HCT116 (cell line): Measurements from ENCODE around the gene ZNF83. TPM values are rescaled to one million over a fixed set of nuclear protein-coding genes. Genes with fewer than 3 reads are reported as not detected.

Experiments used
- ATAC-seq: fragments of 200-7000 bp; cut with Tn5 transposase; 2 replicates; pipeline ENCODE4 v1.9.1; 2020; ENCODE audit warnings: mild to moderate bottlenecking, moderate library complexity
- BruUV-seq: library from RNA; stranded (reverse); fragments of 400-500 nt; replicated peaks from 2 replicates; lab custom pipeline; 2021; lab: Mats Ljungman, UMichigan
- CTCF ChIA-PET: fragments of 300-600 bp; sonication (Branson Sonifier 250); formaldehyde crosslinking; loops from one replicate; lab custom pipeline; 2021; ENCODE audit warnings: antibody characterized with exemption; lab: Charles Lee
- POLR2A ChIA-PET: fragments of 300-600, 350-600 bp; sonication (Branson Sonifier 250); formaldehyde crosslinking; loops from one replicate; lab custom pipeline; 2021; ENCODE audit warnings: antibody characterized with exemption; lab: Charles Lee
- RAD21 ChIA-PET, 2 experiments: fragments of 300-600 bp; sonication (Branson Sonifier 250); formaldehyde crosslinking; loops; one replicate each; lab custom pipeline; 2023; ENCODE audit warnings: low total read pairs in 2 of 2; ENCODE audit not compliant: uncharacterized antibody in 2 of 2, unreplicated experiment in 2 of 2, low non-redundant PET in 1 of 2; lab: Charles Lee
- DNase-seq: peaks from one replicate; pipeline ENCODE4 v3.0.0-alpha.2; 2010; ENCODE audit warnings: low read depth, low spot score
- H2AFZ ChIP-seq: fragments of 200-600 bp; shearing (Covaris generic), sonication (generic); 2 replicates; pipeline ENCODE4 v1.6.1; 2017; ENCODE audit warnings: low read depth, mixed run types, mixed read lengths, antibody characterized with exemption, low read length; ENCODE audit not compliant: poor library complexity, severe bottlenecking
- H3K27ac ChIP-seq: 2 replicates; pipeline ENCODE4 v1.5.1; 2012; ENCODE audit warnings: low read depth, low read length
- H3K27me3 ChIP-seq: fragments of 200-600 bp; sonication (generic); 2 replicates; pipeline ENCODE4 v1.6.1; 2016; ENCODE audit warnings: mixed run types, low read length, mixed read lengths; ENCODE audit not compliant: insufficient read depth
- H3K36me3 ChIP-seq, 2 experiments: fragments of 200-500 bp in 1 of 2; fragments of 200-600 bp in 1 of 2; sonication (Bioruptor generic) in 1 of 2; sonication (generic) in 1 of 2; 2 replicates each; pipeline versions ENCODE4 v1.5.1 to v1.6.1; 2014 to 2016; ENCODE audit warnings: low read length in 2 of 2, inconsistent platforms in 1 of 2, mixed read lengths in 1 of 2, mixed run types in 1 of 2; ENCODE audit not compliant: insufficient read depth in 2 of 2, control insufficient read depth in 1 of 2
- H3K4me1 ChIP-seq, 2 experiments: fragments of 200-600 bp in 1 of 2; sonication (generic) in 1 of 2; 2 replicates each; pipeline versions ENCODE4 v1.5.1 to v1.6.1; 2012 to 2017; ENCODE audit warnings: low read length in 2 of 2, inconsistent platforms in 1 of 2, mild to moderate bottlenecking in 1 of 2, mixed read lengths in 1 of 2, mixed run types in 1 of 2, moderate library complexity in 1 of 2; ENCODE audit not compliant: insufficient read depth in 2 of 2, control insufficient read depth in 1 of 2
- H3K4me2 ChIP-seq: fragments of 200-600 bp; sonication (generic); 2 replicates; pipeline ENCODE4 v1.6.1; 2017; ENCODE audit warnings: mixed run types, low read length, mixed read lengths
- H3K4me3 ChIP-seq, 2 experiments: fragments of 200-600 bp in 1 of 2; sonication (generic) in 1 of 2; replicated peaks in 1 of 2; 2 replicates each; pipeline ENCODE4 v1.5.1; 2011 to 2016; ENCODE audit warnings: low read length in 2 of 2, control low read depth in 1 of 2, low read depth in 1 of 2, mild to moderate bottlenecking in 1 of 2, mixed read lengths in 1 of 2, mixed run types in 1 of 2
- H3K79me2 ChIP-seq: fragments of 200-600 bp; sonication (generic); 2 replicates; pipeline ENCODE4 v1.6.1; 2017; ENCODE audit warnings: mild to moderate bottlenecking, mixed run types, low read length, moderate library complexity, mixed read lengths; ENCODE audit not compliant: insufficient read depth
- H3K9ac ChIP-seq: fragments of 200-600 bp; sonication (generic); 2 replicates; pipeline ENCODE4 v1.6.1; 2016; ENCODE audit warnings: low read length, mixed read lengths
- H3K9me2 ChIP-seq: fragments of 200-600 bp; sonication (generic), shearing (Covaris generic); 2 replicates; pipeline ENCODE4 v1.6.1; 2017; ENCODE audit warnings: mixed run types, mild to moderate bottlenecking, moderate library complexity; ENCODE audit not compliant: insufficient read depth
- H3K9me3 ChIP-seq, 2 experiments: fragments of 200-500 bp in 1 of 2; fragments of 200-600 bp in 1 of 2; sonication (Bioruptor generic) in 1 of 2; sonication (generic) in 1 of 2; 2 replicates each; pipeline ENCODE4 v1.6.1; 2014 to 2017; ENCODE audit warnings: low read length in 2 of 2, mixed read lengths in 2 of 2, inconsistent platforms in 1 of 2, low read depth in 1 of 2, mild to moderate bottlenecking in 1 of 2, mixed run types in 1 of 2, moderate library complexity in 1 of 2; ENCODE audit not compliant: control insufficient read depth in 1 of 2, insufficient read depth in 1 of 2
- H4K20me1 ChIP-seq: fragments of 200-600 bp; sonication (generic), shearing (Covaris generic); 2 replicates; pipeline ENCODE4 v1.6.1; 2017; ENCODE audit warnings: mixed run types, mild to moderate bottlenecking, moderate library complexity; ENCODE audit not compliant: insufficient read depth
- ATF3 ChIP-seq: IDR thresholded peaks from 2 replicates; pipeline ENCODE4 v1.6.1; 2012
- CBX3 ChIP-seq: IDR thresholded peaks from 2 replicates; pipeline ENCODE4 v1.6.1; 2012; ENCODE audit warnings: low read depth
- CEBPB ChIP-seq: IDR thresholded peaks from 2 replicates; pipeline ENCODE4 v1.6.1; 2012; ENCODE audit warnings: low read depth
- CTCF ChIP-seq, 3 experiments: fragments of 200-600 bp in 1 of 3; sonication (generic) in 1 of 3; IDR thresholded peaks in 2 of 3; conservative IDR thresholded peaks in 1 of 3; 2 replicates each; pipeline ENCODE4 v1.5.1; 2012 to 2017; ENCODE audit warnings: low read depth in 2 of 3, low read length in 2 of 3, antibody characterized with exemption in 1 of 3, borderline replicate concordance in 1 of 3, control low read depth in 1 of 3, mild to moderate bottlenecking in 1 of 3, mixed read lengths in 1 of 3, mixed run types in 1 of 3, moderate library complexity in 1 of 3; ENCODE audit not compliant: insufficient read depth in 1 of 3
- EGR1 ChIP-seq: IDR thresholded peaks from 2 replicates; pipeline ENCODE4 v1.6.1; 2012; ENCODE audit warnings: low read depth
- ELF1 ChIP-seq: IDR thresholded peaks from 2 replicates; pipeline ENCODE4 v1.6.1; 2012; ENCODE audit warnings: low read depth, borderline replicate concordance
- EZH2 ChIP-seq: fragments of 200-600 bp; sonication (generic); IDR thresholded peaks from 2 replicates; pipeline ENCODE4 v1.6.1; 2017; ENCODE audit warnings: antibody characterized with exemption, mixed run types
- EZH2phosphoT487 ChIP-seq: fragments of 200-600 bp; IDR thresholded peaks from 2 replicates; pipeline ENCODE4 v1.6.1; 2018; ENCODE audit warnings: antibody characterized with exemption, borderline replicate concordance
- FOSL1 ChIP-seq: IDR thresholded peaks from 2 replicates; pipeline ENCODE4 v1.6.1; 2012; ENCODE audit warnings: low read depth
- JUND ChIP-seq: IDR thresholded peaks from 2 replicates; pipeline ENCODE4 v1.6.1; 2012
- MAX ChIP-seq: IDR thresholded peaks from 2 replicates; pipeline ENCODE4 v1.6.1; 2012
- POLR2A ChIP-seq: IDR thresholded peaks from 2 replicates; pipeline ENCODE4 v1.7.0; 2011; ENCODE audit warnings: borderline replicate concordance; ENCODE audit not compliant: insufficient read depth, insufficient read length; ENCODE audit errors: extremely low read depth
- RAD21 ChIP-seq: IDR thresholded peaks from 2 replicates; pipeline ENCODE4 v1.6.1; 2012; ENCODE audit warnings: low read depth, mild to moderate bottlenecking
- REST ChIP-seq: IDR thresholded peaks from 2 replicates; pipeline ENCODE4 v1.6.1; 2012; ENCODE audit warnings: low read depth
- SIN3A ChIP-seq: IDR thresholded peaks from 2 replicates; pipeline ENCODE4 v1.6.1; 2012; ENCODE audit warnings: low read depth
- SP1 ChIP-seq: IDR thresholded peaks from 2 replicates; pipeline ENCODE4 v1.6.1; 2012; ENCODE audit warnings: low read depth
- SRF ChIP-seq: IDR thresholded peaks from 2 replicates; pipeline ENCODE4 v1.6.1; 2012; ENCODE audit warnings: low read depth
- TCF7L2 ChIP-seq: IDR thresholded peaks from 2 replicates; pipeline ENCODE4 v1.7.0; 2011; ENCODE audit warnings: borderline replicate concordance, inconsistent platforms; ENCODE audit not compliant: insufficient read depth, insufficient read length; ENCODE audit errors: extremely low read depth
- YY1 ChIP-seq: IDR thresholded peaks from 2 replicates; pipeline ENCODE4 v1.6.1; 2011; ENCODE audit warnings: low read length, low read depth, moderate library complexity, mild to moderate bottlenecking; ENCODE audit not compliant: insufficient replicate concordance; ENCODE audit errors: extremely low read depth
- ZBTB33 ChIP-seq: IDR thresholded peaks from 2 replicates; pipeline ENCODE4 v1.6.1; 2011; ENCODE audit warnings: mild to moderate bottlenecking, low read length, moderate library complexity; ENCODE audit not compliant: insufficient replicate concordance; ENCODE audit errors: extremely low read depth
- ZFX ChIP-seq: fragments of 450-650 bp; IDR thresholded peaks from 2 replicates; pipeline ENCODE4 v1.6.1; 2017
- ZNF274 ChIP-seq: fragments of 200-500 bp; sonication (Bioruptor generic); IDR thresholded peaks from 2 replicates; pipeline ENCODE4 v1.6.1; 2014; ENCODE audit warnings: mild to moderate bottlenecking, low read depth, low read length, inconsistent platforms
- intact Hi-C: fragments of 100-400 bp; cut with micrococcal nuclease; formaldehyde crosslinking; loops from 2 replicates; pipeline ENCODE4 v1.10.0; 2022
- total RNA-seq: library from RNA; stranded (reverse); gene quantifications from one replicate; pipeline ENCODE4 v1.2.1, GENCODE V29; 2021; ENCODE audit not compliant: unreplicated experiment

ZNF83 gene
- total RNA-seq, 1 experiment from 2014 or later, result 34.2 TPM

GRCh38 chr19:52665529-52665928 is 27.4 kb upstream of the ZNF83 start:
- Histone ChIP-seq H3K36me3 (peaks cover 0 to 13% of the 10 kb centered on the region in 2 experiments; a peak in 2 of 4 replicates), H2AFZ (no peak overlapping the region), H4K20me1 (no peaks in the 10 kb centered on the region), H3K79me2 (peaks cover 77% of the 10 kb centered on the region), H3K9me3 (no peaks in the 10 kb centered on the region), H3K27me3 (no peaks in the 10 kb centered on the region), H3K4me3 (no peak overlapping the region; a peak in 1 of 4 replicates), H3K27ac (no peak overlapping the region), H3K9ac (peak overlapping the region; percentile 48), H3K4me1 (peaks cover 0 to 61% of the 10 kb centered on the region in 2 experiments; a peak in 2 of 4 replicates), H3K9me2 (no peaks in the 10 kb centered on the region), H3K4me2 (peak overlapping the region; percentile 54)
- peak; percentile 57 for ATAC-seq
- ChIA-PET POLR2A (no interaction called here), RAD21 (no interaction called here), CTCF (no interaction called here)
- no TSS peak for BruUV-seq
- DNase-seq, result peak; percentile 53
- intact Hi-C loops, result no loop called here
- TF ChIP-seq ZBTB33 (no peak), ZFX (no peak), RAD21 (no peak), REST (no peak), EGR1 (no peak), MAX (peak; percentile 42; the same call in 1 of the 2 replicates), CTCF (IDR thresholded peaks at IDR 0.05 in 2 of 3, conservative IDR thresholded peaks at IDR 0.05 in 1 of 3; ENCODE audit: borderline replicate concordance in 1 of 3, insufficient read depth in 1 of 3, low read depth in 2 of 3, low read length in 2 of 3) (no peak), ELF1 (no peak), CBX3 (no peak), SIN3A (no peak), ZNF274 (no peak), CEBPB (0 out of 2 replicates have a peak, but pooled peaks have one; percentile 6), SP1 (peak; percentile 56; the same call in 1 of the 2 replicates), JUND (peak; percentile 36; the same call in 1 of the 2 replicates), EZH2 (no peak), YY1 (no peak), TCF7L2 (no peak), EZH2phosphoT487 (no peak), ATF3 (no peak), SRF (no peak), POLR2A (no peak), FOSL1 (peak; percentile 62)
